ENCODE measurements around the gene GET4. TPM values are rescaled to one million over a fixed set of nuclear protein-coding genes. Genes with fewer than 3 reads are reported as not detected.
A peak's percentile ranks its signal among the peaks of the same experiment; 100 is the strongest.

The GET4 gene
- total and polyA plus RNA-seq, 10 of the 15 experiments (the other 5 are each of a cell fraction or from before 2014, with no cell fraction given): 0.66 to 73.8 (median 34.0) TPM

DNA sequence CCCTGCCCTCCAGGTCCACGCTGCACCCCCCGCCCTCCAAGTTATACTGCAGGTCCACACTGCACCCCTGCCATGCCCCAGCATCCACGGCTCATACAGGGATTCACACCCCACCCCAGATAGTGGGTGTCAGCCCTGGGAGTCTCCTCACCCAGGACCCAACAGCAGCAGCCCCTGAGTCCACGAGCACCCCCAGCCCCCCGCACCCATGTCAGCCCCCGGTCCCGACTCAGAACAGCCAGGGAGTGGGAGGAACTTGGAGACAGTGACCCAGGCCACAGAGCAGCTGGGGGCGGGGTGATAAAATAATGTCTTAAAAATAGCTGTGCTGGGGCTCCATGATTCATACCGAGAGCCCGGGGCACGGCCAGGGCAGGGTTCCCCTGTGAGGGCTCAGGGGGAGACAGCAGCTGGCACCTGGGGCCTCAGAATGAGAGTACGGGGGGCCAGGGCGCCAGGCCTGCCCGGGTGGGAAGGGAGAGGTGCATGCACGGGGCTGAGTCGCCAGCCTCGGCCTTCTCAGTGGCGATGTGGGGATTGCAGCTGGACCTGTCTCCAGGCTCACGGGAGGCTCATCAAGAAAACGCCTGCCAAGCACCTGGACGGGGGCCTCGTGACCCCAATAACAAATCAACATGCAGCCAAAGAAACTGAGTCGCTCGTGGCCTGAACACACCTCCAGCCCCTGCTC, 48.3 kb downstream of the GET4 start (continued):
- TF ChIP-seq ZNF384 (IDR thresholded peaks at IDR 0.05; ENCODE audit: borderline replicate concordance, low read depth, low read length) (peak; percentile 44; the same call in 1 of the 2 replicates), MEF2B (IDR thresholded peaks at IDR 0.05; ENCODE audit: partially characterized antibody, poor library complexity, severe bottlenecking) (peak; percentile 96), CEBPB (IDR thresholded peaks at IDR 0.05; ENCODE audit: borderline replicate concordance in 1 of 2, low read depth in 2 of 2, low read length in 2 of 2) (no peak), ZNF217 (IDR thresholded peaks at IDR 0.05) (peak; percentile 83), CBX3 (IDR thresholded peaks at IDR 0.05; ENCODE audit: borderline replicate concordance, low read depth) (no peak), BRCA1 (IDR thresholded peaks at IDR 0.05; ENCODE audit: low read depth, low read length) (no peak), SRF (IDR thresholded peaks at IDR 0.05; ENCODE audit: low read depth in 2 of 2, low read length in 2 of 2) (peak in 1 of 2 experiments; percentile 73; a peak in 1 of 4 replicates), HSF1 (IDR thresholded peaks at IDR 0.05; ENCODE audit: low read depth, low read length) (no peak), EGR1 (IDR thresholded peaks at IDR 0.05; ENCODE audit: borderline replicate concordance in 1 of 2, low read depth in 2 of 2, low read length in 2 of 2) (peak in 1 of 2 experiments; percentile 83; a peak in 2 of 3 replicates), ASH2L (IDR thresholded peaks at IDR 0.05; ENCODE audit: borderline replicate concordance, low read depth) (no peak), ZBTB40 (IDR thresholded peaks at IDR 0.05; ENCODE audit: borderline replicate concordance) (no peak), IRF4 (IDR thresholded peaks at IDR 0.05; ENCODE audit: low read depth, low read length) (peak; percentile 96), SPI1 (IDR thresholded peaks at IDR 0.05; ENCODE audit: borderline replicate concordance, insufficient read depth, low read depth, low read length) (peak; percentile 28; the same call in 1 of the 2 replicates), MTA3 (IDR thresholded peaks at IDR 0.05; ENCODE audit: borderline replicate concordance, low read length) (peak; percentile 91; the same call in 1 of the 2 replicates), MEF2A (IDR thresholded peaks at IDR 0.05; ENCODE audit: insufficient read depth, low read depth, low read length) (peak; percentile 99), BCL3 (IDR thresholded peaks at IDR 0.05; ENCODE audit: borderline replicate concordance, insufficient read depth, low read depth, low read length, poor library complexity, severe bottlenecking) (peak; percentile 96), IKZF1 (conservative IDR thresholded peaks at IDR 0.05) (peak; percentile 97), NFXL1 (IDR thresholded peaks at IDR 0.05; ENCODE audit: borderline replicate concordance) (no peak), DPF2 (IDR thresholded peaks at IDR 0.05) (peak; percentile 99), ZSCAN29 (IDR thresholded peaks at IDR 0.05) (peak; percentile 54; the same call in 1 of the 2 replicates), STAT3 (IDR thresholded peaks at IDR 0.05; ENCODE audit: low read depth, low read length) (no peak)
- TF ChIP-seq, protein P1, sequence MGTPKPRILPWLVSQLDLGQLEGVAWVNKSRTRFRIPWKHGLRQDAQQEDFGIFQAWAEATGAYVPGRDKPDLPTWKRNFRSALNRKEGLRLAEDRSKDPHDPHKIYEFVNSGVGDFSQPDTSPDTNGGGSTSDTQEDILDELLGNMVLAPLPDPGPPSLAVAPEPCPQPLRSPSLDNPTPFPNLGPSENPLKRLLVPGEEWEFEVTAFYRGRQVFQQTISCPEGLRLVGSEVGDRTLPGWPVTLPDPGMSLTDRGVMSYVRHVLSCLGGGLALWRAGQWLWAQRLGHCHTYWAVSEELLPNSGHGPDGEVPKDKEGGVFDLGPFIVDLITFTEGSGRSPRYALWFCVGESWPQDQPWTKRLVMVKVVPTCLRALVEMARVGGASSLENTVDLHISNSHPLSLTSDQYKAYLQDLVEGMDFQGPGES (IDR thresholded peaks at IDR 0.05): no peak
